Ammon's horn (tissue), 1 donor: ENCODE data around the gene TNFAIP1.
"Not testable (repeated sequence)": the region's sequence is repeated elsewhere in the genome, so short reads cannot be mapped to it uniquely, and the experiment has no call there.

Source experiments
- DNase-seq: peaks from one replicate; pipeline ENCODE4 v3.0.0-alpha.2; 2016; ENCODE audit warnings: low spot score

The TNFAIP1 gene

GRCh38 chr17:28335201-28335958, at the start of gene TNFAIP1, which contains the start of gene IFT20:
TSS of gene TNFAIP1 (plus strand) at chr17:28335761. CDS start at chr17:28339522, 3,761 bp downstream.
TSS of gene IFT20 (minus strand) at chr17:28335472. CDS start at chr17:28331985, 3,487 bp downstream.
- DNase-seq: peak; percentile 99

GRCh38 chr17:28285965-28286364, 49.6 kb upstream of the TNFAIP1 start:
- DNase-seq: no peak

GRCh38 chr17:28290703-28291102, 44.9 kb upstream of the TNFAIP1 start:
- DNase-seq: no peak

- no peak for DNase-seq
These were observed 43.7 kb upstream of the TNFAIP1 start for GRCh38 chr17:28291780-28292330.

GRCh38 chr17:28292878-28293277, 42.7 kb upstream of the TNFAIP1 start:
- not testable (repeated sequence) for DNase-seq

GRCh38 chr17:28293994-28294393, 41.6 kb upstream of the TNFAIP1 start:
- no peak for DNase-seq

GRCh38 chr17:28295677-28296578, 39.6 kb upstream of the TNFAIP1 start:
- DNase-seq: peak; percentile 21

GRCh38 chr17:28298449-28298848, 37.1 kb upstream of the TNFAIP1 start:
- DNase-seq: no peak

GRCh38 chr17:28306954-28307401, 28.6 kb upstream of the TNFAIP1 start:
- DNase-seq: no peak

- no peak for DNase-seq
These were observed 21.7 kb upstream of the TNFAIP1 start for GRCh38 chr17:28313841-28314240.

GRCh38 chr17:28315846-28316705, 19.5 kb upstream of the TNFAIP1 start:
- no peak for DNase-seq

- DNase-seq: no peak
These were observed 18.2 kb upstream of the TNFAIP1 start for GRCh38 chr17:28317099-28317965.

- no peak for DNase-seq
These were observed 17.4 kb upstream of the TNFAIP1 start for GRCh38 chr17:28317966-28318758.

GRCh38 chr17:28318759-28319597, 16.6 kb upstream of the TNFAIP1 start, which contains the start of gene TMEM97:
TSS of gene TMEM97 (plus strand) at chr17:28319200. CDS start at chr17:28319240, 40 bp downstream.
- DNase-seq: peak; percentile 99

GRCh38 chr17:28319598-28319935, 16.0 kb upstream of the TNFAIP1 start:
- no peak for DNase-seq

GRCh38 chr17:28320215-28321061, 15.1 kb upstream of the TNFAIP1 start:
- DNase-seq: no peak

GRCh38 chr17:28324267-28324745, 11.3 kb upstream of the TNFAIP1 start:
- no peak for DNase-seq

- no peak for DNase-seq
These were observed 10.8 kb upstream of the TNFAIP1 start for GRCh38 chr17:28324781-28325180.
